GM21390 (cell line): Measurements from ENCODE around the gene EPB41L3.

Experiments
- ATAC-seq: cut with Tn5 transposase; IDR thresholded peaks from one replicate; pipeline ENCODE4 v1.9.1; 2021; ENCODE audit not compliant: unreplicated experiment

The EPB41L3 gene

DNA sequence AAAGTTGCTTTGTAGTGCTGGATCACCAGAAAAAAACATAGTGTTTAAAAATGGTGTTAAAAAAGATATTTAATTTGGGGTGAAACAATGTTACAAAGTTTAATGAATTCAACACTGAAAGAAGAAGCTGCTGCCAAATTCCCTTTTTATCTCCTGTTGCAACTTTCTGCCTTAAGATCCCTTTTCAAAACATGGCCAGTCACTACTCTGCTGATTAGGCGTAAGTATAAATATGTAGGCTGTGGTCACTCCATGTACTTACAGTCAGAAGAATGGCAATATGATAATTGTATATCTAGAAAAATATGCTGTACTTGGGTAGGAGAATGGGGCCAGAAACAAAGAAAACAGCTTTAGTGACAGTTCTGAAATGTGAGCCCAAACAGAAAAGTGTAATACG lies 124.8 kb downstream of the EPB41L3 start:
- ATAC-seq = no peak

- ATAC-seq = no peak
Observed at GRCh38 chr18:5417342-5417741, 126.5 kb downstream of the EPB41L3 start.

DNA sequence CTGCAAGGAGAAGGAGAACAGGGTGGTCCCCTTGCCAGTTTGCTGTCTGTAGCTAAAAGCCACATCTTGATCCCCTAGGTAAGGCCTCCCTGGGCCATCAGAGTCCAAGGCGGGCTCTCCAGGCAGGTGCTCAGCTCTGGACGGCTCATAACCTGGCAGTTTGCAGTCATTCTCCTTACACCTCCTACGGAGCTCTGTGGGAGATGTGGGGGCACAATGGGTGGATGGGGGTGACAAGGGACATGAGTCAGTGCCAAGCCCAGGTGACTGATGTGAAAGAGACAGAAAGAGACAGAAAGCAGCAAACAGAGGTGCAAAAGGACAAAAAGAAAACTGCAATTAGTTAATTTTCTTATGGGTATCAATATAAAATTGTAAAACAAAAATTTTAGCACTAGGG lies 127.7 kb downstream of the EPB41L3 start:
- no peak for ATAC-seq

DNA sequence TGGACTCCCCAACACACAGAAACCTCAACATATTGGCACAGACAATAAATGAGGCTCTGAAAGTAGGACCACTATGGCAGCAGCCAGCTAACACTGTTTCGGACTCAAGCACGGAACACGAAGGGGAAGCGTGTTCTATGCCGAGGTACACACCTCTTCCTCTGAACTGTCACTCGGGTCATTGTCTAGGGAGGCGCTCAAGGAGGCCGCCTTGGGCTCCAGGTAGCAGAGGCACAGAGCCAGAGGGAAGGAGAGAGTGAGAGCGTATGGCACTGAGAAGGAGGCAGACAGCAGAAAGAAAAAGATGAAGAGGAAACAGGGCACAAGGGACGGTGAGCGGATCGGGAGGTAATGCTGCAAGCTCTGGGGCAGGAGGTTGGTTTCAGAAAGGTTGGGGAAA lies 128.1 kb downstream of the EPB41L3 start:
- no peak for ATAC-seq

GRCh38 chr18:5415031-5415430 lies 128.8 kb downstream of the EPB41L3 start:
- ATAC-seq = no peak

DNA sequence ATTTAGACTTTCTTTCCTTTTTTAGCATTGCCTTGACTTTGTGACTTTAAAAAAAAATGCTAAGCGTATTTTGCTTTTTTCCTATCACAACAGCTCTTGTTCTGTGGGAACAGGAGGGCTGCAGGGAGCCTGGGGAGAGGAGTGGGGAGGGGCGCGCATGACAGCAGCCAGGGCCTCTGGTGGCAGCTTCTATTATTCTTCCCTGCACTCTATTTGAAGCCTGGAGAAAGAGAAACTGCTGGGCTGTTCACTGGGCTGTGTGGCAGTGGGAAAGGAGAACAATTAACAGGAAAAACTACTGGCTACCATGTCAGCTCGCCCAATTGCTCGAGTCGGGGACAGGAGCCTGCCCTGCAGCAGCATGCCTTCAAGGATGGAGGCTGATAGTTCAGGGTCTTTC lies 129.3 kb downstream of the EPB41L3 start:
- ATAC-seq = no peak

DNA sequence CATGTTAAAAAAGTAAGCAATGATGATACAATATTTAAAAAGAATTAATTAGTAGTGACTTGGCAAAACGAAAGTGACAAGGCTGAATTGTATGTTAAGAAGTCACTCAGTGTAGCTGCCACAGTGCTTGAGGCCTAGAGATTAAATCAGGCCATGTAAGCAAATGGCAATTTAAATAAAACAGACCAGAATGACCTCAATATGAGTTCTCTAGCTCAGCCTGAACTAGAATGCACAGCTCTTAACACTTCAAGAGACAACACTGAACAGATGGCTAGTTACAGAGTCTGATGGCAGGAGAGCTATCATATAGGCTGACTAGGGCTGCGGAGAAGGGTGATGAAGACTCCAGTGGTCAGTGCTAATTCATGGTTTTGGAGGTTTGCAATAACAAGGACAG lies 130.3 kb downstream of the EPB41L3 start:
- no peak for ATAC-seq

DNA sequence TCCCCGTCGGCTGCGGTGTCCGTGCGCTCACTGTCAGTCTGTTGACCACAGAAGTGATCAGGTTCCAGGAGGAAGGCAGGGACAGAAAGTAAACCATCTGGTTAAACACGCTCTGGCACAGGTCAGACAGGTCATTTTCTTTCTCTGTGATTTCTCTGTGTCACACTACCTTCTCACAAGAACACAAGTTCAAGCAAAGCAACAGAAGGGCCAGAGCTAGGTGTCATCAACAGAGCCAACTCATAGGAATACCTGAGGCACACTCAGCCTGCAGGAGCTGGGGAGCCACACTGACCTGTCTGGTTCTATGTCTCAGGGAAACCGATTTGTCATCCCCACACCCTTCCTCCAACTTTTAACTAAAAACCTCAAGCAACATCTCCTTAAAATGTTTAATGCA lies 133.2 kb downstream of the EPB41L3 start:
- ATAC-seq = no peak

DNA sequence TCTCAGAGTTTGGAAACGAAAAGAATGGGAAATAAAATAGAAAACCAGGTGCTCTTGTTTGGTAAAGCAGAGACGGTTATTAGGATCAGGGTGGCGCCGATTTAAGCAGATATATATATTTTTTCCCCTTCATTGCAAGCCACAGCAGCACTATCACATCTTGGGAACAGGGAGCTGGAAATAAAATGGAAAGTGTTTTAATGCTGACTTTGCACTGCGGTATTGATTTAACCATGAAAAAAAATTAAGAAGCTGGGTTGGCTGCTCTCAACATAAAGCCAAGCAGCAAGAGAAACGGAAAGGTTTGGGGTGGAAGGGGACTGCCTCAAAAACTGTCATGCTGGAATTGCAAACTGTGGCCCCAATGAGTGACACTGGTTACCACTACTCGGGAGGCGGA lies 145.5 kb downstream of the EPB41L3 start:
- no peak for ATAC-seq

DNA sequence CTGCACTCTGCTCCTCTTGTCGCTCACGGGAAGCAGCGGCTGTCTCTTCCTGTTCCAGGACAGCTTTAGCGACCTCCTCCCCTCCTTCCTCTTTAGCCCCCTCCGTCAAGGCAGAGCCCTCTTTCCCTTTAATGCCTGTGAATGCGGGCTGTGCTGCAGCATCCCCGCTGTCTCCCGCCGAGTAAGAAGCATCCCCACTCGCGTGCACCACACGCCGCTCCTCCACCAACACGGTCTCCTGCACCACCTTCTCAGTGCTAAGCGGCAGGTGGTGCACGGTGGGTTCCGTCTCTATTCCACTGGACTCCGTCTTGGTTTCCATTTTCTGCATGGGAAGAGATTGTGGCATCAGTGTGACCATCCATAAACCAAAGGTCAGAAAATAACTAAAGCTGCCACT lies 146.7 kb downstream of the EPB41L3 start:
- ATAC-seq = no peak

- ATAC-seq = no peak
Observed at GRCh38 chr18:5395860-5396448, 147.8 kb downstream of the EPB41L3 start.

GRCh38 chr18:5393779-5394178 lies 150.0 kb downstream of the EPB41L3 start:
- ATAC-seq = no peak

- no peak for ATAC-seq
Observed at GRCh38 chr18:5391409-5391808, 152.4 kb downstream of the EPB41L3 start.

GRCh38 chr18:5389356-5389755 lies 154.4 kb downstream of the EPB41L3 start:
- ATAC-seq = no peak

DNA sequence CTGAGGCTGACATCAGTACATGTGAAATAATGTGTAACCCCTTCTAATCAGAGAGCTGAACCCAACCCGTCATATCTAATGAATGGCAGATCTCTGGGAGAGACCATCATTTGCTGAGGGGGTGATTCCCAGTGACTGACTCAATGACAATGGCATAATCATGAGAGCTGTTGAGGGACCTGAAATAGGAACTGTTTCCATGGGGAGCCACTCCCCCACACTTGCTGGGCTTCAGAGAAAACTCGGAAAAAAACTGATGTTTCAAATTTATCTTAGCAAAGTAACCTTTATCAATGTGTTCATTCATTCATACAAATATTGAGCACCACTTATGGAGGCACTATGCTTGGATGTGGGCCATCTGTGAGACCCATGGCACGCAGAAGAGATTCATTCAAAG lies 154.9 kb downstream of the EPB41L3 start:
- ATAC-seq = no peak

GRCh38 chr18:5380586-5380985 lies 163.2 kb downstream of the EPB41L3 start:
- ATAC-seq = no peak

- ATAC-seq = no peak
Observed at GRCh38 chr18:5376986-5377385, 166.8 kb downstream of the EPB41L3 start.

DNA sequence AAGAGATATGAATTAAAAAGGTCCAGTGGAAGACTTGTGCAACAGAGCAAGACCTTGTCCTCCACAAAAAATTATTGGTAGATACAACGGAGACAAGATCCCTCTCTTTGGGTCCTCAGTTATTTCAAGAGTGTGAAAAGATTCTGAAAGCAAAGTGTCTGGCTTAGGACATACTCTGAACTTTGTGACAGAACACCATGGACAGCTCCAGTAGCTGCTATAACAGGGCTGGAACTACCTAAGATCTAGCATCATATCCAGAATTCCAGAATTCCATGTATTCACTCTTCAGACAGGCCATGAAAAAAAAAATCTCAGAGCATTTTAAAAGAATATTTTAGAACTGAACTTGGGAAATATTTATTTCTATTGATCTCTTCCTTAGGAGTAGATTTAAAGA lies 173.5 kb downstream of the EPB41L3 start:
- ATAC-seq = no peak

DNA sequence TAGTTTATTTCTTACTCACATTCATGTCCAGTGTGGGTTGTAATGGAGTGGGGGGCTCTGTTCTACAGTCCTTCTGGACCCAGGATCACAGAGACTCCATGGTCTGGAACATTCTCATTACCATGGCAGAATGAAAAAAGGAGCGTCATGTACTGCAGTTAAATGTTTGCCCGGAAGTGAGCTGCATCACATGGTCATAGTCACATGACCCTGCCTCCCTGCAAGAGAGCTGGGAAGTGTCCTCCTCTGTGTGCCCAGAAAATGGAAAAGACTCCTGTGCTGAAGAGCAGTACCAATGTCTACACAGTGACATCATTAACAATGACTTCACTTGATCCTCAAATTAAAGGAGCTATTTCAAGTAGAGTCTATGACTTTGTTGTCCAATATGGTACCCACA lies 174.3 kb downstream of the EPB41L3 start:
- no peak for ATAC-seq

DNA sequence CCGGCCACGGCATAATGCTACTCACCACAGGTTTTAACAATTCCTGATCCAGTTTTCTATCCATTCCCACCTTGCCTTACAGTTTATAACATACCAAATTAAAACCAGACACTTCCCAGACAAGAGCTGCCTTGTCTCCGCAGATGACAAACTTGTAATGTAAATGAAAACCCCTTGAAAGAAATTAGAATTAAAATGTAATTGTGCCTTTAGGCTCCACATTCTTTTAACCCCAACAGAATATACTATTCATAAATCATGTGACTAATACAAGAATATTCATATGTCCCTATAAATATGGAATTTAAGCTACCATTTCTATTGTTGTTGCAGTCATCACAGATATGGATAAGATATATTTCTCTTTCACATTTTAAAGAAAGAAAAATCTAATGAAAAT lies 178.4 kb downstream of the EPB41L3 start:
- no peak for ATAC-seq

DNA sequence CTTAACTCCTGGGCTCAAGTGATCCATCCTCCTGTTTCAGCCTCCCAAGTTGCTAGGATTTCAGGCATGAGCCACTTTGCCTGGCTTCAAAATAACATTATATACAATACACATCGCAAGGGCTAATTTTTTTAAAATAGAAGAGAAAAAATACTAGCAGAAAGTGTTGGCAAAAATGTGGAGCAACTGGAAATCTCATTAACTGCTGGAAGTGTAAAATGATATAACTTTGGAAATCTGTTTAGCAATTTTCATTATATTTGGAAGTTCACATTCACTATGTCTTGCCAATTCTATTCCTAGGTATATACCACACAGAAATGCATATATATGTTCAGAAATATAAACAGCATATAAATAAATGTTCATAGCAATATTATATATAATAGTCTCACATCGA lies 193.2 kb downstream of the EPB41L3 start:
- ATAC-seq = no peak
